ENCODE measurements around the gene STYK1.

DNA sequence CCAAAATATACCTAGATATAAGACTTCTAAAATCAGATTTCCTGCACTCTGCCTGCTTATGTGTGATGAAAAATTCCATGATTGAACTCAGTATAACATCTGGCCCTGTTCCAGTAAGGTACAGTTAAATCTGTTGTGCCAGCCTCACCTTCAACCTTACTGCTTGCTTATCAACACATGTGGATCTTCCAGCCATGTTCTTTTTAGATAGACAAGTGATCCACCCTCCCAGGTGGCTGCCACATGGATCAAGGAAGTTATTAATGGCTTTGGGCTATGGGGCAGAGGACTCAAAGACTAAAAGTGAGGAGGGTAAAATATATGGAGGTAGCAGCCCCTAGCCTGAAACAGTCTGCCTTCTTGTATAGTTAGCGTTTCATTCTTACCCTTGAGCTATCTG is 35.1 kb downstream of the STYK1 start:
- TF ChIP-seq CTCF (IDR thresholded peaks at IDR 0.05; ENCODE audit: insufficient read depth, low read length, poor library complexity, severe bottlenecking) (no peak), EZH2phosphoT487 (conservative IDR thresholded peaks at IDR 0.05; ENCODE audit: low read length) (no peak)
